GM19193 (cell line): Measurements from ENCODE around the gene NNT.

ENCODE experiments used
- POLR2A ChIP-seq: IDR thresholded peaks from 4 replicates; pipeline ENCODE4 v1.6.1; 2011; ENCODE audit not compliant: insufficient read depth, insufficient read length; ENCODE audit errors: extremely low read depth

Gene NNT

GRCh38 chr5:43637416-43637815 is 34.4 kb downstream of the NNT start:
- no peak for TF ChIP-seq POLR2A

- no peak for TF ChIP-seq POLR2A
Observed at GRCh38 chr5:43638107-43638506, 35.1 kb downstream of the NNT start.

- TF ChIP-seq POLR2A: no peak
Observed at GRCh38 chr5:43638546-43638945, 35.6 kb downstream of the NNT start.

GRCh38 chr5:43639566-43639965 is 36.6 kb downstream of the NNT start:
- TF ChIP-seq POLR2A: no peak

GRCh38 chr5:43642428-43642827 is 39.4 kb downstream of the NNT start:
- TF ChIP-seq POLR2A: no peak

GRCh38 chr5:43643327-43643726 is 40.3 kb downstream of the NNT start:
- no peak for TF ChIP-seq POLR2A

GRCh38 chr5:43643750-43644149 is 40.8 kb downstream of the NNT start:
- TF ChIP-seq POLR2A: no peak

- TF ChIP-seq POLR2A: no peak
Observed at GRCh38 chr5:43646992-43647391, 44.0 kb downstream of the NNT start.

GRCh38 chr5:43647789-43648188 is 44.8 kb downstream of the NNT start:
- TF ChIP-seq POLR2A: no peak

GRCh38 chr5:43648499-43649124 is 45.6 kb downstream of the NNT start:
- no peak for TF ChIP-seq POLR2A

- no peak for TF ChIP-seq POLR2A
Observed at GRCh38 chr5:43649256-43649655, 46.3 kb downstream of the NNT start.

- TF ChIP-seq POLR2A: no peak
Observed at GRCh38 chr5:43652537-43653302, 49.7 kb downstream of the NNT start.

- TF ChIP-seq POLR2A: no peak
Observed at GRCh38 chr5:43658509-43658908, 55.5 kb downstream of the NNT start.

- TF ChIP-seq POLR2A: no peak
Observed at GRCh38 chr5:43659075-43659474, 56.1 kb downstream of the NNT start.

- TF ChIP-seq POLR2A: no peak
Observed at GRCh38 chr5:43661102-43661501, 58.1 kb downstream of the NNT start.

- no peak for TF ChIP-seq POLR2A
Observed at GRCh38 chr5:43663916-43664315, 60.9 kb downstream of the NNT start.
